K562 (cell line): ENCODE results near the gene PIH1D1. TPM values are rescaled to one million over a fixed set of nuclear protein-coding genes. Genes with fewer than 3 reads are reported as not detected.

Source experiments
- BMI1 ChIP-seq: fragments of 150-350 bp; IDR thresholded peaks from 2 replicates; pipeline ENCODE4 v1.6.1; 2014; ENCODE audit warnings: low read length
- KDM4B ChIP-seq, 2 experiments: fragments of 450-650 bp in 1 of 2; sonication (generic) in 1 of 2; IDR thresholded peaks; 2 replicates each; pipeline ENCODE4 v1.6.1; 2016 to 2017; ENCODE audit warnings: borderline replicate concordance in 2 of 2, antibody characterized with exemption in 1 of 2, low read depth in 1 of 2, mild to moderate bottlenecking in 1 of 2
- NCOA1 ChIP-seq: fragments of 450-650 bp; IDR thresholded peaks from 2 replicates; pipeline ENCODE4 v1.6.1; 2016; ENCODE audit warnings: low read depth
- NCOA6 ChIP-seq: fragments of 450-650 bp; IDR thresholded peaks from 2 replicates; pipeline ENCODE4 v1.6.1; 2017; ENCODE audit warnings: mild to moderate bottlenecking
- RBM25 ChIP-seq: fragments of 200-400 bp; formaldehyde crosslinking; IDR thresholded peaks from 2 replicates; pipeline ENCODE4 v1.6.1; 2018; ENCODE audit warnings: low read length, low read depth, moderate library complexity; ENCODE audit not compliant: severe bottlenecking
- SP1 ChIP-seq: sonication (generic); formaldehyde crosslinking; IDR thresholded peaks from 2 replicates; pipeline ENCODE4 v1.8.1; 2022; ENCODE audit warnings: mild to moderate bottlenecking, missing genetic modification reagents
- SREBF2 ChIP-seq: sonication (generic); formaldehyde crosslinking; IDR thresholded peaks from 2 replicates; pipeline ENCODE4 v1.4.0; 2020; ENCODE audit warnings: mild to moderate bottlenecking, missing genetic modification reagents
- ZNF140 ChIP-seq: fragments of 250-450 bp; sonication (Bioruptor Pico); IDR thresholded peaks from 2 replicates; pipeline ENCODE4 v1.8.0; 2021; ENCODE audit warnings: moderate library complexity, mild to moderate bottlenecking, inconsistent platforms
- ZNF445 ChIP-seq: fragments of 250-450 bp; sonication (Bioruptor Pico); IDR thresholded peaks from 2 replicates; pipeline ENCODE4 v1.4.0; 2020; ENCODE audit warnings: low read depth, mild to moderate bottlenecking, moderate library complexity
- ZNF586 ChIP-seq: fragments of 450-650 bp; formaldehyde crosslinking; conservative IDR thresholded peaks from 2 replicates; pipeline ENCODE4 v1.4.0; 2020; ENCODE audit warnings: mild to moderate bottlenecking, moderate library complexity
- ZNF77 ChIP-seq: fragments of 250-450 bp; sonication (Bioruptor Pico); IDR thresholded peaks from 2 replicates; pipeline ENCODE4 v1.5.0; 2020
- ZNF778 ChIP-seq: fragments of 450-650 bp; formaldehyde crosslinking; IDR thresholded peaks from 2 replicates; pipeline ENCODE4 v1.4.0; 2020; ENCODE audit warnings: mild to moderate bottlenecking, moderate library complexity
- polyA plus RNA-seq, 8 experiments: library from polyadenylated mRNA; depleted of rRNA in 4 of 8; stranded (reverse) in 5 of 8; unstranded in 3 of 8; fragments of >200 nt; fragmentation: Nextera tagmentation in 2 of 8; fragmentation: Illumina TruSeq in 1 of 8; extraction: Ambion mirVana in 2 of 8; extraction: Trizol in 1 of 8; gene quantifications; 2 replicates each; pipeline versions ENCODE4 v1.2.1 to v1.2.3, GENCODE V29; 2011 to 2014; ENCODE audit warnings: inconsistent platforms in 1 of 8, missing spikeins in 1 of 8
- total RNA-seq, 7 experiments: library from RNA; depleted of rRNA in 6 of 7; stranded (reverse); fragments of >200 nt in 6 of 7; fragmentation: Illumina TruSeq in 2 of 7; extraction: Trizol in 2 of 7; gene quantifications; 2 replicates each; pipeline versions ENCODE4 v1.2.1 to v1.2.3, GENCODE V29; 2011 to 2021; ENCODE audit warnings: low replicate concordance in 1 of 7
- TF ChIP-seq, protein P1 (sequence below): fragments of 450-650 bp; formaldehyde crosslinking; IDR thresholded peaks from 2 replicates; pipeline ENCODE4 v1.4.0; 2020; ENCODE audit warnings: mild to moderate bottlenecking, moderate library complexity
- TF ChIP-seq, protein P2 (sequence below): fragments of 250-450 bp; sonication (Bioruptor Pico); IDR thresholded peaks from 2 replicates; pipeline ENCODE4 v1.8.0; 2022; ENCODE audit warnings: inconsistent platforms
- TF ChIP-seq, protein P3 (sequence below): fragments of 450-650 bp; formaldehyde crosslinking; IDR thresholded peaks from 2 replicates; pipeline ENCODE4 v1.4.0; 2022; ENCODE audit warnings: mild to moderate bottlenecking, moderate library complexity
- TF ChIP-seq, protein P4 (sequence below): sonication (generic); formaldehyde crosslinking; IDR thresholded peaks from 2 replicates; pipeline ENCODE4 v1.8.0; 2023; ENCODE audit warnings: missing genetic modification reagents, mild to moderate bottlenecking, borderline replicate concordance
- TF ChIP-seq, protein P5 (sequence below): fragments of 250-450 bp; sonication (Bioruptor Pico); IDR thresholded peaks from 2 replicates; pipeline ENCODE4 v1.4.0; 2020; ENCODE audit warnings: mild to moderate bottlenecking

PIH1D1 gene
- total and polyA plus RNA-seq, 9 of the 15 experiments (the other 6 are each of a cell fraction or from before 2014, with no cell fraction given), result 26.5 to 224 (median 137) TPM

DNA sequence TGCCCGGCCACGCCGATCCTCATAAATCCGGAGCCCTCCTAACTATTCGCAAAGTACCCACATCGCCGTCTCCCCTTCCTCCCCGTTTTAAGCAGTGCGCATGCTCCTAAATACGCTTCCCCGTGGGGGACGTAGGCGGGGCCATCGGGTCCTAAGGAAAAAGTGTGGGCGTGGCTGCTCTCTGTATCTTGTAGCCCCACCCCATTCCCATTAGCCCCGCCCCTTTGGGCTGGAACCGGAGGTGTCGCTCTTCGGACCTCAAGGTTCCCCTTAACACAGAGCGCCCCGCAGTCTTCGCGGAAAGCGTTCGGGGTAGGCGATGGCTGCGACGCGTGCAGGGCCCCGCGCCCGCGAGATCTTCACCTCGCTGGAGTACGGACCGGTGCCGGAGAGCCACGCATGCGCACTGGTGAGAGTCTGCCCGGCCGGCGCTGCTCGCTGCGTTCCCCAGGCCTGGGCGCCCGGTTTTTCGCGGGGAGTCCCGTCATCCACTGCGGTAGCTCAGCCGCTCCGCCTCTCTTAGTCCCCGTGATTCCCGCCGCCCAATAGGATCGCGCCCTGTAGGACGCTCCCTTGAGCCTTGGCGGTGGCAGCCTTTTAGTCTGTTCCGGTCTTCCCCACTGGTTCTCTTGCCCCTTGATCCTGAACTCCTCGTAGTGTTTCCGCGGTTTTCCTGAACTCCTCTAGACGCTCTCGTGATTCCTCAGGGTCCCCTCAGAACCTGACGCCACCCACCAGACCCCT lies 1.6 kb upstream of the PIH1D1 start, which contains the start of gene ALDH16A1 (continued):
- TF ChIP-seq, protein P1, sequence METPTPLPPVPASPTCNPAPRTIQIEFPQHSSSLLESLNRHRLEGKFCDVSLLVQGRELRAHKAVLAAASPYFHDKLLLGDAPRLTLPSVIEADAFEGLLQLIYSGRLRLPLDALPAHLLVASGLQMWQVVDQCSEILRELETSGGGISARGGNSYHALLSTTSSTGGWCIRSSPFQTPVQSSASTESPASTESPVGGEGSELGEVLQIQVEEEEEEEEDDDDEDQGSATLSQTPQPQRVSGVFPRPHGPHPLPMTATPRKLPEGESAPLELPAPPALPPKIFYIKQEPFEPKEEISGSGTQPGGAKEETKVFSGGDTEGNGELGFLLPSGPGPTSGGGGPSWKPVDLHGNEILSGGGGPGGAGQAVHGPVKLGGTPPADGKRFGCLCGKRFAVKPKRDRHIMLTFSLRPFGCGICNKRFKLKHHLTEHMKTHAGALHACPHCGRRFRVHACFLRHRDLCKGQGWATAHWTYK, result no peak
- no peak for TF ChIP-seq ZNF778 (CRISPR knock-in tag)
- TF ChIP-seq ZNF586 (CRISPR knock-in tag), result no peak
- peak; percentile 92 for TF ChIP-seq SP1 (CRISPR knock-in tag)
- TF ChIP-seq, protein P2, sequence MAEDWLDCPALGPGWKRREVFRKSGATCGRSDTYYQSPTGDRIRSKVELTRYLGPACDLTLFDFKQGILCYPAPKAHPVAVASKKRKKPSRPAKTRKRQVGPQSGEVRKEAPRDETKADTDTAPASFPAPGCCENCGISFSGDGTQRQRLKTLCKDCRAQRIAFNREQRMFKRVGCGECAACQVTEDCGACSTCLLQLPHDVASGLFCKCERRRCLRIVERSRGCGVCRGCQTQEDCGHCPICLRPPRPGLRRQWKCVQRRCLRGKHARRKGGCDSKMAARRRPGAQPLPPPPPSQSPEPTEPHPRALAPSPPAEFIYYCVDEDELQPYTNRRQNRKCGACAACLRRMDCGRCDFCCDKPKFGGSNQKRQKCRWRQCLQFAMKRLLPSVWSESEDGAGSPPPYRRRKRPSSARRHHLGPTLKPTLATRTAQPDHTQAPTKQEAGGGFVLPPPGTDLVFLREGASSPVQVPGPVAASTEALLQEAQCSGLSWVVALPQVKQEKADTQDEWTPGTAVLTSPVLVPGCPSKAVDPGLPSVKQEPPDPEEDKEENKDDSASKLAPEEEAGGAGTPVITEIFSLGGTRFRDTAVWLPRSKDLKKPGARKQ (CRISPR knock-in tag), result no peak
- TF ChIP-seq, protein P3, sequence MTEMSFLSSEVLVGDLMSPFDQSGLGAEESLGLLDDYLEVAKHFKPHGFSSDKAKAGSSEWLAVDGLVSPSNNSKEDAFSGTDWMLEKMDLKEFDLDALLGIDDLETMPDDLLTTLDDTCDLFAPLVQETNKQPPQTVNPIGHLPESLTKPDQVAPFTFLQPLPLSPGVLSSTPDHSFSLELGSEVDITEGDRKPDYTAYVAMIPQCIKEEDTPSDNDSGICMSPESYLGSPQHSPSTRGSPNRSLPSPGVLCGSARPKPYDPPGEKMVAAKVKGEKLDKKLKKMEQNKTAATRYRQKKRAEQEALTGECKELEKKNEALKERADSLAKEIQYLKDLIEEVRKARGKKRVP (CRISPR knock-in tag), result no peak
- TF ChIP-seq ZNF140 (CRISPR knock-in tag), result no peak
- no peak for TF ChIP-seq NCOA6
- 0 out of 2 replicates have a peak, but pooled peaks have one; percentile 53 for TF ChIP-seq NCOA1
- peak in 1 of 2 experiments; percentile 24; a peak in 1 of 4 replicates for TF ChIP-seq KDM4B (IDR thresholded peaks at IDR 0.05; ENCODE audit: borderline replicate concordance in 2 of 2, low read depth in 1 of 2)
- TF ChIP-seq, protein P4, sequence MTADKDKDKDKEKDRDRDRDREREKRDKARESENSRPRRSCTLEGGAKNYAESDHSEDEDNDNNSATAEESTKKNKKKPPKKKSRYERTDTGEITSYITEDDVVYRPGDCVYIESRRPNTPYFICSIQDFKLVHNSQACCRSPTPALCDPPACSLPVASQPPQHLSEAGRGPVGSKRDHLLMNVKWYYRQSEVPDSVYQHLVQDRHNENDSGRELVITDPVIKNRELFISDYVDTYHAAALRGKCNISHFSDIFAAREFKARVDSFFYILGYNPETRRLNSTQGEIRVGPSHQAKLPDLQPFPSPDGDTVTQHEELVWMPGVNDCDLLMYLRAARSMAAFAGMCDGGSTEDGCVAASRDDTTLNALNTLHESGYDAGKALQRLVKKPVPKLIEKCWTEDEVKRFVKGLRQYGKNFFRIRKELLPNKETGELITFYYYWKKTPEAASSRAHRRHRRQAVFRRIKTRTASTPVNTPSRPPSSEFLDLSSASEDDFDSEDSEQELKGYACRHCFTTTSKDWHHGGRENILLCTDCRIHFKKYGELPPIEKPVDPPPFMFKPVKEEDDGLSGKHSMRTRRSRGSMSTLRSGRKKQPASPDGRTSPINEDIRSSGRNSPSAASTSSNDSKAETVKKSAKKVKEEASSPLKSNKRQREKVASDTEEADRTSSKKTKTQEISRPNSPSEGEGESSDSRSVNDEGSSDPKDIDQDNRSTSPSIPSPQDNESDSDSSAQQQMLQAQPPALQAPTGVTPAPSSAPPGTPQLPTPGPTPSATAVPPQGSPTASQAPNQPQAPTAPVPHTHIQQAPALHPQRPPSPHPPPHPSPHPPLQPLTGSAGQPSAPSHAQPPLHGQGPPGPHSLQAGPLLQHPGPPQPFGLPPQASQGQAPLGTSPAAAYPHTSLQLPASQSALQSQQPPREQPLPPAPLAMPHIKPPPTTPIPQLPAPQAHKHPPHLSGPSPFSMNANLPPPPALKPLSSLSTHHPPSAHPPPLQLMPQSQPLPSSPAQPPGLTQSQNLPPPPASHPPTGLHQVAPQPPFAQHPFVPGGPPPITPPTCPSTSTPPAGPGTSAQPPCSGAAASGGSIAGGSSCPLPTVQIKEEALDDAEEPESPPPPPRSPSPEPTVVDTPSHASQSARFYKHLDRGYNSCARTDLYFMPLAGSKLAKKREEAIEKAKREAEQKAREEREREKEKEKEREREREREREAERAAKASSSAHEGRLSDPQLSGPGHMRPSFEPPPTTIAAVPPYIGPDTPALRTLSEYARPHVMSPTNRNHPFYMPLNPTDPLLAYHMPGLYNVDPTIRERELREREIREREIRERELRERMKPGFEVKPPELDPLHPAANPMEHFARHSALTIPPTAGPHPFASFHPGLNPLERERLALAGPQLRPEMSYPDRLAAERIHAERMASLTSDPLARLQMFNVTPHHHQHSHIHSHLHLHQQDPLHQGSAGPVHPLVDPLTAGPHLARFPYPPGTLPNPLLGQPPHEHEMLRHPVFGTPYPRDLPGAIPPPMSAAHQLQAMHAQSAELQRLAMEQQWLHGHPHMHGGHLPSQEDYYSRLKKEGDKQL (CRISPR knock-in tag), result no peak
- peak; percentile 35 for TF ChIP-seq RBM25
- no peak for TF ChIP-seq BMI1
- TF ChIP-seq, protein P5, sequence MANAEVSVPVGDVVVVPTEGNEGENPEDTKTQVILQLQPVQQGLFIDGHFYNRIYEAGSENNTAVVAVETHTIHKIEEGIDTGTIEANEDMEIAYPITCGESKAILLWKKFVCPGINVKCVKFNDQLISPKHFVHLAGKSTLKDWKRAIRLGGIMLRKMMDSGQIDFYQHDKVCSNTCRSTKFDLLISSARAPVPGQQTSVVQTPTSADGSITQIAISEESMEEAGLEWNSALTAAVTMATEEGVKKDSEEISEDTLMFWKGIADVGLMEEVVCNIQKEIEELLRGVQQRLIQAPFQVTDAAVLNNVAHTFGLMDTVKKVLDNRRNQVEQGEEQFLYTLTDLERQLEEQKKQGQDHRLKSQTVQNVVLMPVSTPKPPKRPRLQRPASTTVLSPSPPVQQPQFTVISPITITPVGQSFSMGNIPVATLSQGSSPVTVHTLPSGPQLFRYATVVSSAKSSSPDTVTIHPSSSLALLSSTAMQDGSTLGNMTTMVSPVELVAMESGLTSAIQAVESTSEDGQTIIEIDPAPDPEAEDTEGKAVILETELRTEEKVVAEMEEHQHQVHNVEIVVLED (CRISPR knock-in tag), result no peak
- TF ChIP-seq SREBF2, result no peak
- no peak for TF ChIP-seq ZNF445 (CRISPR knock-in tag)
- TF ChIP-seq ZNF77 (CRISPR knock-in tag), result no peak
